A549 (cell line): Measurements from ENCODE around the gene GUCY2D. TPM values are rescaled to one million over a fixed set of nuclear protein-coding genes. Genes with fewer than 3 reads are reported as not detected.

Experiments used
- ATAC-seq, 2 experiments: fragments of 200-7000 bp in 1 of 2; fragments of >200 bp in 1 of 2; cut with Nextera tagmentation in 1 of 2; cut with Tn5 transposase in 1 of 2; 3 replicates each; pipeline versions ENCODE4 v1.8.0 to v1.9.1; 2018 to 2020; ENCODE audit warnings: mild to moderate bottlenecking in 1 of 2, moderate library complexity in 1 of 2
- CTCF ChIA-PET: fragments of 300-600 bp; sonication (Branson Sonifier 250); formaldehyde crosslinking; extraction: SDS; loops from one replicate; lab custom pipeline; 2021; ENCODE audit warnings: antibody characterized with exemption, inconsistent platforms; lab: Yijun Ruan, JAX
- POLR2A ChIA-PET: fragments of 350-600 bp; formaldehyde crosslinking; extraction: SDS; loops from one replicate; lab custom pipeline; 2021; ENCODE audit warnings: antibody characterized with exemption, inconsistent platforms; lab: Yijun Ruan, JAX
- DNase-seq, 2 experiments: peaks; one replicate each; pipeline versions ENCODE4 v3.0.0 to v3.0.0-alpha.2; 2011 to 2016; ENCODE audit warnings: low read depth in 1 of 2, low spot score in 1 of 2
- FAIRE-seq: peaks from 2 replicates; lab custom pipeline; 2011; peaks lifted over from hg19 to GRCh38; lab: Jason Lieb, UNC
- H3K27ac ChIP-seq, 2 experiments: fragments of >200 bp; sonication (Bioruptor Twin); formaldehyde crosslinking; 3 replicates each; pipeline ENCODE4 v1.5.1; 2016 to 2017
- H3K4me1 ChIP-seq: fragments of >200 bp; sonication (Bioruptor Twin); formaldehyde crosslinking; 3 replicates; pipeline ENCODE4 v1.6.1; 2016
- H3K4me2 ChIP-seq: fragments of >200 bp; sonication (Bioruptor Twin); formaldehyde crosslinking; 3 replicates; pipeline ENCODE4 v1.6.1; 2016
- H3K4me3 ChIP-seq: fragments of >200 bp; sonication (Bioruptor Twin); formaldehyde crosslinking; 3 replicates; pipeline ENCODE4 v1.5.1; 2016
- H3K9me3 ChIP-seq: fragments of >200 bp; sonication (Bioruptor Twin); formaldehyde crosslinking; 3 replicates; pipeline ENCODE4 v1.6.1; 2016
- CBX2 ChIP-seq: fragments of 200-600 bp; sonication (generic); IDR thresholded peaks from 2 replicates; pipeline ENCODE4 v1.6.1; 2016; ENCODE audit warnings: low read depth, mild to moderate bottlenecking, borderline replicate concordance
- CHD4 ChIP-seq: fragments of 200-600 bp; sonication (generic); IDR thresholded peaks from 2 replicates; pipeline ENCODE4 v1.6.1; 2016; ENCODE audit warnings: antibody characterized with exemption, mild to moderate bottlenecking, borderline replicate concordance
- EP300 ChIP-seq, 2 experiments: fragments of >200 bp; sonication (Bioruptor Twin); formaldehyde crosslinking; IDR thresholded peaks; 2 replicates in 1 of 2; 3 replicates in 1 of 2; pipeline ENCODE4 v1.6.1; 2016 to 2017
- FOSL2 ChIP-seq, 2 experiments: fragments of 450-650 bp in 1 of 2; fragments of >200 bp in 1 of 2; sonication (Bioruptor Twin) in 1 of 2; formaldehyde crosslinking; IDR thresholded peaks; 2 replicates each; pipeline versions ENCODE4 v1.5.0 to v1.6.1; 2016 to 2020; ENCODE audit warnings: mild to moderate bottlenecking in 1 of 2, moderate library complexity in 1 of 2
- FOXS1 ChIP-seq: fragments of 250-450 bp; sonication (Bioruptor Pico); IDR thresholded peaks from 2 replicates; pipeline ENCODE4 v1.5.0; 2020; ENCODE audit warnings: mild to moderate bottlenecking, moderate library complexity
- GATA3 ChIP-seq: IDR thresholded peaks from 2 replicates; pipeline ENCODE4 v1.6.1; 2012; ENCODE audit warnings: borderline replicate concordance
- HOXA7 ChIP-seq: fragments of 250-450 bp; sonication (Bioruptor Pico); IDR thresholded peaks from 2 replicates; pipeline ENCODE4 v1.5.0; 2020; ENCODE audit warnings: mild to moderate bottlenecking, moderate library complexity
- JUN ChIP-seq, 2 experiments: fragments of >200 bp; sonication (Bioruptor Twin); formaldehyde crosslinking; IDR thresholded peaks; 2 replicates in 1 of 2; 3 replicates in 1 of 2; pipeline ENCODE4 v1.6.1; 2016 to 2017
- JUNB ChIP-seq: fragments of >200 bp; sonication (Bioruptor Twin); formaldehyde crosslinking; IDR thresholded peaks from 2 replicates; pipeline ENCODE4 v1.6.1; 2016
- MAFK ChIP-seq: fragments of 450-650 bp; IDR thresholded peaks from 2 replicates; pipeline ENCODE4 v1.6.1; 2014; ENCODE audit not compliant: partially characterized antibody
- MAX ChIP-seq: IDR thresholded peaks from 2 replicates; pipeline ENCODE4 v1.6.1; 2012
- PBX3 ChIP-seq: IDR thresholded peaks from 2 replicates; pipeline ENCODE4 v1.6.1; 2012
- RAD21 ChIP-seq, 2 experiments: fragments of >200 bp in 1 of 2; sonication (Bioruptor Twin) in 1 of 2; formaldehyde crosslinking in 1 of 2; IDR thresholded peaks in 1 of 2; conservative IDR thresholded peaks in 1 of 2; 2 replicates in 1 of 2; 3 replicates in 1 of 2; pipeline ENCODE4 v1.6.1; 2012 to 2018; ENCODE audit warnings: inconsistent platforms in 1 of 2
- SMC3 ChIP-seq: fragments of >200 bp; sonication (Bioruptor Twin); formaldehyde crosslinking; IDR thresholded peaks from 3 replicates; pipeline ENCODE4 v1.6.1; 2018; ENCODE audit warnings: inconsistent platforms
- SREBF2 ChIP-seq: fragments of 450-650 bp; IDR thresholded peaks from 2 replicates; pipeline ENCODE4 v1.6.1; 2014; ENCODE audit warnings: mild to moderate bottlenecking, moderate library complexity
- USF2 ChIP-seq: fragments of 450-650 bp; IDR thresholded peaks from 2 replicates; pipeline ENCODE4 v1.6.1; 2014; ENCODE audit warnings: antibody characterized with exemption
- ZC3H11A ChIP-seq: fragments of 450-650 bp; IDR thresholded peaks from 2 replicates; pipeline ENCODE4 v1.6.1; 2014; ENCODE audit warnings: antibody characterized with exemption, mild to moderate bottlenecking
- ZSCAN20 ChIP-seq: fragments of 250-450 bp; sonication (Bioruptor Pico); IDR thresholded peaks from 2 replicates; pipeline ENCODE4 v1.8.0; 2022; ENCODE audit warnings: mild to moderate bottlenecking, moderate library complexity
- WGBS: methylation state at CpG from one replicate; pipeline ENCODE4 v1.1.6; 2017; ENCODE audit errors: missing lambda C conversion rate; 5-methylcytosine and 5-hydroxymethylcytosine counted together
- polyA plus RNA-seq, 4 experiments: library from polyadenylated mRNA; depleted of rRNA in 3 of 4; stranded (reverse); fragments of >200 nt; fragmentation: RNase III in 1 of 4; extraction: RNeasy Plus Mini Kit Qiagen cat#74134 plus additional on column Dnase treatment in 1 of 4; gene quantifications; 2 replicates in 3 of 4; 3 replicates in 1 of 4; pipeline ENCODE4 v1.2.3, GENCODE V29; 2011 to 2017

Gene GUCY2D
- polyA plus RNA-seq, 2 of the 4 experiments (the other 2 are of a cell fraction): 0.14 TPM; not detected in 1

- TF ChIP-seq MAFK: peak; percentile 87
- no peak for TF ChIP-seq PBX3
- ChIA-PET CTCF (interaction anchor here (15.4 kb wide), 1 partner anchor 21 kb away, joined by 172 read pairs; no protein-coding TSS in a partner anchor), POLR2A (no interaction called here)
- Histone ChIP-seq H3K4me2 (no peak overlapping the region), H3K27ac (no peak overlapping the region), H3K4me1 (no peaks in the 10 kb centered on the region), H3K9me3 (no peaks in the 10 kb centered on the region), H3K4me3 (no peak overlapping the region)
- FAIRE-seq (peak; percentile 54), DNase-seq (no peak), ATAC-seq (peak in 1 of 2 experiments; percentile 27; a peak in 1 of 6 replicates)
- 13% methylated on average over 2 of the region's 2 CpGs for WGBS
Measured at GRCh38 chr17:7967751-7968150, 34.7 kb upstream of the GUCY2D start.

- 79% methylated on average over 6 of the region's 6 CpGs for WGBS
- no peak for FAIRE-seq
Measured at GRCh38 chr17:7969433-7969832, 33.0 kb upstream of the GUCY2D start.

GRCh38 chr17:7971651-7972050, 30.8 kb upstream of the GUCY2D start:
- Histone ChIP-seq H3K4me1 (no peaks in the 10 kb centered on the region), H3K4me2 (no peak overlapping the region), H3K9me3 (peaks cover 15% of the 10 kb centered on the region), H3K27ac (no peak overlapping the region)
- WGBS: 73% methylated on average over 4 of the region's 4 CpGs
- no peak for ATAC-seq
- no peak for FAIRE-seq
- DNase-seq: no peak
- no peak for TF ChIP-seq ZSCAN20 (CRISPR knock-in tag)
- TF ChIP-seq PBX3: no peak
- TF ChIP-seq JUN (IDR thresholded peaks at IDR 0.05): no peak
- no peak for TF ChIP-seq MAX
- TF ChIP-seq CHD4: no peak
- no peak for TF ChIP-seq HOXA7 (CRISPR knock-in tag)
- no peak for TF ChIP-seq FOSL2 (IDR thresholded peaks at IDR 0.05)
- no peak for TF ChIP-seq FOSL2 (CRISPR knock-in tag; IDR thresholded peaks at IDR 0.05)
- no peak for TF ChIP-seq ZC3H11A
- no peak for TF ChIP-seq FOXS1
- no peak for TF ChIP-seq SMC3
- no peak for TF ChIP-seq EP300 (IDR thresholded peaks at IDR 0.05)
- TF ChIP-seq, all 56 proteins: peak for 0
- no peak overlapping the region for H3K4me3 ChIP-seq
- ChIA-PET CTCF (interaction anchor here (0.6 to 15.4 kb wide), 17 partner anchors 8 to 157 kb away, joined by 3 to 172 read pairs (median 5); no protein-coding TSS in a partner anchor), POLR2A (no interaction called here)

More at GRCh38 chr17:7969433-7969832, 33.0 kb upstream of the GUCY2D start:
- TF ChIP-seq SREBF2: no peak
- TF ChIP-seq USF2: no peak
- TF ChIP-seq JUNB: no peak
- TF ChIP-seq RAD21 (conservative IDR thresholded peaks at IDR 0.05 in 1 of 2, IDR thresholded peaks at IDR 0.05 in 1 of 2): no peak
- TF ChIP-seq GATA3: no peak
- TF ChIP-seq CBX2: no peak
- ChIA-PET CTCF (interaction anchor here (0.6 to 15.4 kb wide), 3 partner anchors 13 to 140 kb away, joined by 3 to 172 read pairs (median 3); no protein-coding TSS in a partner anchor), POLR2A (no interaction called here)
- Histone ChIP-seq H3K27ac (no peak overlapping the region), H3K4me2 (no peak overlapping the region), H3K9me3 (peaks cover 3% of the 10 kb centered on the region; the same call in 1 of the 3 replicates), H3K4me3 (no peak overlapping the region), H3K4me1 (no peaks in the 10 kb centered on the region)
- DNase-seq (no peak), ATAC-seq (no peak)
